SK-N-SH (cell line): ENCODE data around the gene ZDHHC8. TPM values are rescaled to one million over a fixed set of nuclear protein-coding genes. Genes with fewer than 3 reads are reported as not detected.
A peak's percentile ranks its signal among the peaks of the same experiment; 100 is the strongest.

Experiments
- CTCF ChIA-PET: fragments of 300-600, 350-600 bp; formaldehyde crosslinking; extraction: SDS; loops from one replicate; lab custom pipeline; 2021; lab: Yijun Ruan, JAX
- POLR2A ChIA-PET: fragments of 350-600 bp; sonication (Branson Sonifier 250); formaldehyde crosslinking; extraction: SDS; loops from one replicate; lab custom pipeline; 2020; ENCODE audit warnings: antibody characterized with exemption, inconsistent platforms; lab: Yijun Ruan, JAX
- DNase-seq: peaks from one replicate; pipeline ENCODE4 v3.0.0; 2012
- H2AFZ ChIP-seq: fragments of 200-600 bp; sonication (generic); 2 replicates; pipeline ENCODE4 v1.8.1; 2016; ENCODE audit warnings: antibody characterized with exemption, mild to moderate bottlenecking, low read depth
- H3F3A ChIP-seq: fragments of 200-600 bp; sonication (generic); replicated peaks from 2 replicates; pipeline ENCODE3; 2016; ENCODE audit warnings: antibody characterized with exemption, mild to moderate bottlenecking; ENCODE audit not compliant: insufficient read depth
- H3K27ac ChIP-seq, 2 experiments: fragments of 200-500 bp in 1 of 2; fragments of 200-600 bp in 1 of 2; sonication (Bioruptor generic) in 1 of 2; sonication (generic), shearing (Covaris generic) in 1 of 2; 2 replicates each; pipeline versions ENCODE4 v1.5.1 to v1.6.1; 2014 to 2016; ENCODE audit warnings: low read depth in 2 of 2, inconsistent platforms in 1 of 2, low read length in 1 of 2, mild to moderate bottlenecking in 1 of 2, mixed read lengths in 1 of 2
- H3K27me3 ChIP-seq: fragments of 200-600 bp; sonication (generic), shearing (Covaris generic); 2 replicates; pipeline ENCODE4 v1.6.1; 2016; ENCODE audit warnings: mixed run types; ENCODE audit not compliant: insufficient read depth
- H3K36me3 ChIP-seq, 2 experiments: fragments of 200-500 bp in 1 of 2; fragments of 200-600 bp in 1 of 2; sonication (Bioruptor generic) in 1 of 2; sonication (generic) in 1 of 2; replicated peaks in 1 of 2; 2 replicates each; pipeline versions ENCODE3 to v1.5.1; 2014 to 2016; ENCODE audit warnings: low read length in 1 of 2, mild to moderate bottlenecking in 1 of 2; ENCODE audit not compliant: insufficient read depth in 2 of 2, control insufficient read depth in 1 of 2
- H3K4me1 ChIP-seq, 2 experiments: fragments of 200-500 bp in 1 of 2; fragments of 200-600 bp in 1 of 2; sonication (Bioruptor generic) in 1 of 2; sonication (generic), shearing (Covaris generic) in 1 of 2; 2 replicates each; pipeline versions ENCODE4 v1.5.1 to v1.6.1; 2014 to 2016; ENCODE audit warnings: low read depth in 1 of 2, low read length in 1 of 2, mixed run types in 1 of 2; ENCODE audit not compliant: insufficient read depth in 2 of 2, control insufficient read depth in 1 of 2
- H3K4me2 ChIP-seq: fragments of 200-600 bp; sonication (generic), shearing (Covaris generic); 2 replicates; pipeline ENCODE4 v1.6.1; 2017; ENCODE audit warnings: mixed run types
- H3K4me3 ChIP-seq, 2 experiments: fragments of 200-500 bp in 1 of 2; fragments of 200-600 bp in 1 of 2; sonication (Bioruptor generic) in 1 of 2; sonication (generic), shearing (Covaris generic) in 1 of 2; 2 replicates each; pipeline versions ENCODE4 v1.5.1 to v1.8.1; 2014 to 2016; ENCODE audit warnings: low read depth in 2 of 2, inconsistent platforms in 1 of 2, low read length in 1 of 2, mild to moderate bottlenecking in 1 of 2, mixed read lengths in 1 of 2, moderate library complexity in 1 of 2
- H3K79me2 ChIP-seq: fragments of 200-600 bp; sonication (generic); 2 replicates; pipeline ENCODE4 v1.8.1; 2017; ENCODE audit warnings: mild to moderate bottlenecking; ENCODE audit not compliant: insufficient read depth
- H3K9ac ChIP-seq: fragments of 200-600 bp; sonication (generic); 2 replicates; pipeline ENCODE4 v1.6.1; 2017; ENCODE audit warnings: mixed run types
- H3K9me2 ChIP-seq: fragments of 200-600 bp; sonication (generic); 2 replicates; pipeline ENCODE4 v1.6.1; 2017; ENCODE audit warnings: mixed run types
- H3K9me3 ChIP-seq: fragments of 200-600 bp; sonication (generic); 2 replicates; pipeline ENCODE4 v1.6.1; 2017; ENCODE audit warnings: mixed run types, mild to moderate bottlenecking, moderate library complexity
- H4K20me1 ChIP-seq: fragments of 200-600 bp; sonication (generic); 2 replicates; pipeline ENCODE4 v1.6.1; 2017; ENCODE audit warnings: mild to moderate bottlenecking, mixed run types; ENCODE audit not compliant: insufficient read depth
- CHD2 ChIP-seq: fragments of 150-350 bp; IDR thresholded peaks from 2 replicates; pipeline ENCODE4 v1.6.1; 2018; ENCODE audit warnings: low read length; ENCODE audit not compliant: partially characterized antibody
- EP300 ChIP-seq, 2 experiments: IDR thresholded peaks; 2 replicates each; pipeline versions ENCODE4 v1.4.0 to v1.6.1; 2012; ENCODE audit warnings: borderline replicate concordance in 1 of 2, low read depth in 1 of 2, low read length in 1 of 2
- FOSL2 ChIP-seq: IDR thresholded peaks from 2 replicates; pipeline ENCODE4 v1.4.0; 2012; ENCODE audit warnings: low read depth, mild to moderate bottlenecking, moderate library complexity, borderline replicate concordance
- NFIC ChIP-seq: IDR thresholded peaks from 2 replicates; pipeline ENCODE4 v1.4.0; 2012; ENCODE audit warnings: borderline replicate concordance
- NRF1 ChIP-seq: IDR thresholded peaks from 2 replicates; pipeline ENCODE4 v1.6.1; 2012; ENCODE audit warnings: low read depth, mild to moderate bottlenecking, low read length
- PBX3 ChIP-seq: IDR thresholded peaks from 2 replicates; pipeline ENCODE4; 2012
- RCOR1 ChIP-seq: fragments of 150-350 bp; IDR thresholded peaks from 2 replicates; pipeline ENCODE4 v1.6.1; 2017; ENCODE audit warnings: antibody characterized with exemption, low read length
- REST ChIP-seq: IDR thresholded peaks from 2 replicates; pipeline ENCODE4 v1.6.1; 2012; ENCODE audit warnings: mild to moderate bottlenecking, low read depth, low read length, moderate library complexity
- SIN3A ChIP-seq: IDR thresholded peaks from 2 replicates; pipeline ENCODE4 v1.6.1; 2012; ENCODE audit warnings: low read depth, mild to moderate bottlenecking, low read length, moderate library complexity, borderline replicate concordance
- TCF12 ChIP-seq: IDR thresholded peaks from 2 replicates; pipeline ENCODE4 v1.4.0; 2012
- YY1 ChIP-seq: IDR thresholded peaks from 2 replicates; pipeline ENCODE4 v1.4.0; 2012; ENCODE audit warnings: low read depth, mild to moderate bottlenecking
- WGBS: methylation state at CpG from one replicate; pipeline ENCODE4 v1.1.6; 2017; ENCODE audit warnings: low lambda C conversion rate; 5-methylcytosine and 5-hydroxymethylcytosine counted together
- polyA plus RNA-seq, 3 experiments: library from polyadenylated mRNA; depleted of rRNA; stranded (reverse); fragments of >200 nt; gene quantifications; 2 replicates each; pipeline ENCODE4 v1.2.3, GENCODE V29; 2012

Gene ZDHHC8
- polyA plus RNA-seq, 1 of the 3 experiments (the other 2 are of a cell fraction): 65.3 TPM

- Histone ChIP-seq H3K4me2 (no peak overlapping the region), H3K9ac (no peak overlapping the region), H3K4me3 (no peak overlapping the region), H2AFZ (no peak overlapping the region), H3K36me3 (no peaks in the 10 kb centered on the region), H3K27ac (no peak overlapping the region), H3K79me2 (no peaks in the 10 kb centered on the region), H3F3A (no peaks in the 10 kb centered on the region), H3K27me3 (no peaks in the 10 kb centered on the region; the same call in 1 of the 2 replicates), H3K4me1 (peaks cover 0 to 2% of the 10 kb centered on the region in 2 experiments; a peak in 1 of 4 replicates), H3K9me2 (no peaks in the 10 kb centered on the region), H3K9me3 (no peaks in the 10 kb centered on the region), H4K20me1 (no peaks in the 10 kb centered on the region)
- no peak for DNase-seq
- POLR2A ChIA-PET: no interaction called here
- WGBS: 45% methylated on average over 6 of the region's 19 CpGs
- CTCF ChIA-PET: interaction anchor here (0.9 to 3.6 kb wide), 5 partner anchors 11 to 118 kb away, joined by 3 to 15 read pairs (median 9); no protein-coding TSS in a partner anchor
- TF ChIP-seq REST (peak; percentile 74), EP300 (IDR thresholded peaks at IDR 0.05; ENCODE audit: borderline replicate concordance in 1 of 2, low read depth in 1 of 2, low read length in 1 of 2) (no peak)
- TF ChIP-seq, all 33 proteins: peak for 1
Measured at GRCh38 chr22:20167643-20168322, 36.2 kb downstream of the ZDHHC8 start.

- no peak overlapping the region for H3K4me3 ChIP-seq
- H3K9me3 ChIP-seq: no peaks in the 10 kb centered on the region
- no peak overlapping the region for H3K4me2 ChIP-seq
- WGBS: 56% methylated on average over 6 of the region's 10 CpGs
- peaks cover 0 to 2% of the 10 kb centered on the region in 2 experiments; a peak in 1 of 4 replicates for H3K4me1 ChIP-seq
- H3K79me2 ChIP-seq: no peaks in the 10 kb centered on the region
- no peak overlapping the region for H2AFZ ChIP-seq
- CTCF ChIA-PET: interaction anchor here (3.6 kb wide), 1 partner anchor 117 kb away, joined by 15 read pairs; no protein-coding TSS in a partner anchor
- no peak for DNase-seq
- POLR2A ChIA-PET: no interaction called here
- no peak overlapping the region for H3K27ac ChIP-seq
- TF ChIP-seq SIN3A (no peak), TCF12 (no peak), FOSL2 (no peak), NRF1 (no peak), CHD2 (no peak), RCOR1 (no peak), PBX3 (no peak), NFIC (no peak), YY1 (no peak)
- H3F3A ChIP-seq: no peaks in the 10 kb centered on the region
- no peaks in the 10 kb centered on the region for H4K20me1 ChIP-seq
- no peaks in the 10 kb centered on the region for H3K9me2 ChIP-seq
- H3K9ac ChIP-seq: no peak overlapping the region
- H3K36me3 ChIP-seq: no peaks in the 10 kb centered on the region
- no peaks in the 10 kb centered on the region; the same call in 1 of the 2 replicates for H3K27me3 ChIP-seq
Measured at GRCh38 chr22:20169253-20169822, 37.7 kb downstream of the ZDHHC8 start.
